ENCODE data around the gene SKAP1.
"Not testable (repeated sequence)": the region's sequence is repeated elsewhere in the genome, so short reads cannot be mapped to it uniquely, and the experiment has no call there.

The SKAP1 gene

DNA sequence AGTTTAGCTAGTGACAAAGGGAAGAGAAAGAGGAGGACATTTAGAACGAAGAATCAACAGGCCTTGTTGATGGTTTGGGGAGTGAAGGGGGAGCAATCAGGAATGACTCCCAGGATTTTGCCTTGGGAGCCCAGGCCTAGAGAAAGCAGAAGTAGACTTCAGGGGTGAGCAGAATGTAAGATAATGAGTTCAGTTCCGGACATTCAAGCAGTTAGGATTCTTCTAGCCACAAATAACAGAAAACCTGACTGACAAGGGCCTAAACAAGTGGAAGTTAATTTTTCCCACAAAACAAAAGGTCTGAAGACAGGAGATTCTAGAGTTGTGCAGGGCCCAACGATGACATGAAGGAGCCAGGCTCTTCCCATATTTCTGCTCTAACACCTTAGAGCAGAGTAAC is 45.9 kb downstream of the SKAP1 start:
- Histone ChIP-seq H3K4me1 (ENCODE audit: insufficient read depth, low read length) (no peaks in the 10 kb centered on the region), H3K36me3 (ENCODE audit: insufficient read depth, low read length) (no peaks in the 10 kb centered on the region), H3K27me3 (ENCODE audit: insufficient read depth, low read length) (peaks cover 26% of the 10 kb centered on the region), H3K9me3 (ENCODE audit: insufficient read depth, low read depth, low read length) (no peaks in the 10 kb centered on the region), H3K9ac (ENCODE audit: low read depth, low read length) (no peak overlapping the region), H3K27ac (ENCODE audit: low read depth, low read length) (no peak overlapping the region), H3K4me3 (ENCODE audit: low read length) (no peak overlapping the region)
- WGBS = 93% methylated on average over 3 of the region's 3 CpGs

GRCh38 chr17:48382989-48383388 is 47.0 kb downstream of the SKAP1 start:
- Histone ChIP-seq H3K27me3 (ENCODE audit: insufficient read depth, low read length) (peaks cover 34% of the 10 kb centered on the region), H3K36me3 (ENCODE audit: insufficient read depth, low read length) (no peaks in the 10 kb centered on the region), H3K27ac (ENCODE audit: low read depth, low read length) (no peak overlapping the region), H3K9me3 (ENCODE audit: insufficient read depth, low read depth, low read length) (no peaks in the 10 kb centered on the region), H3K4me1 (ENCODE audit: insufficient read depth, low read length) (no peaks in the 10 kb centered on the region), H3K4me3 (ENCODE audit: low read length) (no peak overlapping the region), H3K9ac (ENCODE audit: low read depth, low read length) (no peak overlapping the region)
- WGBS = 100% methylated on average over 1 of the region's 3 CpGs

DNA sequence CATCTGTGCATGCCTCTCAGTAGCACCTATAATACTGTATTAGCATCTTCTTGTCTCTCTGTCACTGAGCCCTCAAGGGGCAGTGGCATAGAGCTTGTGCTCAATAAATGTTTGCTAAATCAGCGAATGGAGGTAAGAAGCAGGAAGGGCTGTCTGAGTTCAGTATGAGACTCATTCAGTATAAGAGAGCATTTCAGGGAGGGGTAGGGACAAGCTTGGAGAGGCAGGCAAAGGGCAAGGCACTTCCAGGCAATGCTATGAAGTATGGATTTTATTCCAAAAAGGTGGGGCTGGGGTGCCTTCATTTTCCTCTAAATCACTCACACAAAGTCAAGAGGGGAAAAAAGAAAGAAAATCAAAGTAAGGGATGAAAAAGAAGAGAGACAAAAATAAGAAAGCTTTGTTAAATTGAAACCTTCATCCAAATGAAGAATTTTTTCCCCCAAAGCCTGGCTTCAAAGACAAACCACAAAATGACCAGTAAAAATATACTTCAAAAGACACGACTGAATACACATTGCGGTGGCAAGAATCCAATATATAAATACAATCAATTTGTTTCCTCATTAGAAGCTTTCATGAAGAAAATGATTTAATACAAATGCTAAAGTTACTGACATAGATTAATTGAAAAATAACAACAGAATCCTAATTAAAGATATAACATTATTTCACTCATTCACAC is 51.2 kb downstream of the SKAP1 start:
- no peak overlapping the region for H3K27ac ChIP-seq (ENCODE audit: low read depth, low read length)
- 97% methylated on average over 3 of the region's 3 CpGs for WGBS
- H3K4me3 ChIP-seq (ENCODE audit: low read length) = no peak overlapping the region

GRCh38 chr17:48378238-48378637 is 51.8 kb downstream of the SKAP1 start:
- H3K4me1 ChIP-seq (ENCODE audit: insufficient read depth, low read length) = no peaks in the 10 kb centered on the region
- H3K27ac ChIP-seq (ENCODE audit: low read depth, low read length) = no peak overlapping the region
- H3K9me3 ChIP-seq (ENCODE audit: insufficient read depth, low read depth, low read length) = no peaks in the 10 kb centered on the region
- H3K4me3 ChIP-seq (ENCODE audit: low read length) = no peak overlapping the region
- H3K27me3 ChIP-seq (ENCODE audit: insufficient read depth, low read length) = peaks cover 19% of the 10 kb centered on the region; the same call in 1 of the 2 replicates
- 85% methylated on average over 3 of the region's 3 CpGs for WGBS
- H3K9ac ChIP-seq (ENCODE audit: low read depth, low read length) = no peak overlapping the region
- no peaks in the 10 kb centered on the region for H3K36me3 ChIP-seq (ENCODE audit: insufficient read depth, low read length)

More for the DNA sequence above, 51.2 kb downstream of the SKAP1 start:
- Histone ChIP-seq H3K9me3 (ENCODE audit: insufficient read depth, low read depth, low read length) (no peaks in the 10 kb centered on the region), H3K27me3 (ENCODE audit: insufficient read depth, low read length) (peaks cover 19% of the 10 kb centered on the region; the same call in 1 of the 2 replicates), H3K36me3 (ENCODE audit: insufficient read depth, low read length) (no peaks in the 10 kb centered on the region), H3K4me1 (ENCODE audit: insufficient read depth, low read length) (no peaks in the 10 kb centered on the region), H3K9ac (ENCODE audit: low read depth, low read length) (no peak overlapping the region)

- H3K36me3 ChIP-seq (ENCODE audit: insufficient read depth, low read length) = no peaks in the 10 kb centered on the region
- H3K27me3 ChIP-seq (ENCODE audit: insufficient read depth, low read length) = peaks cover 19% of the 10 kb centered on the region; the same call in 1 of the 2 replicates
- H3K4me1 ChIP-seq (ENCODE audit: insufficient read depth, low read length) = no peaks in the 10 kb centered on the region
- no peak overlapping the region for H3K9ac ChIP-seq (ENCODE audit: low read depth, low read length)
- 88% methylated on average over 6 of the region's 6 CpGs for WGBS
- no peak overlapping the region for H3K27ac ChIP-seq (ENCODE audit: low read depth, low read length)
- H3K4me3 ChIP-seq (ENCODE audit: low read length) = no peak overlapping the region
- no peaks in the 10 kb centered on the region for H3K9me3 ChIP-seq (ENCODE audit: insufficient read depth, low read depth, low read length)
These were observed 53.2 kb downstream of the SKAP1 start for GRCh38 chr17:48376682-48377325.

DNA sequence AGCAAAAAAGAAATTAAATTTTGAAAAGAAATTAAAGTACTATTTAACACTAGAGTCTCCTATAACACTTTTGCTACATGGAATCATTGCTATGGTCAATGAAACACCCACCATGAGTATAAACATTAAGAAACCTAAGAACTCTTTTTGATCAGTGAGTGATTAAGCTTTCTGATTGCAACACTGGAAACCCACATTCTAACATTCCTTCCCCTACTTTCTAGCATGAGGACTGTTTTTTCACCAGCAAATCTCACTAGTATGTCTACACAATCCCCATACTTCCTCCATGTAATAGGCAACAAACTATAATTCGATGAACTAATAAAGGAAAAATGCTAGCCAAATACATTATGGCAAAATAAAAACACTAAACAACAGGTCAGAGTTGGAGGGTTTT is 54.7 kb downstream of the SKAP1 start:
- peaks cover 9% of the 10 kb centered on the region; the same call in 1 of the 2 replicates for H3K27me3 ChIP-seq (ENCODE audit: insufficient read depth, low read length)
- WGBS = 100% methylated on average over 1 of the region's 1 CpG
- H3K9ac ChIP-seq (ENCODE audit: low read depth, low read length) = no peak overlapping the region
- H3K9me3 ChIP-seq (ENCODE audit: insufficient read depth, low read depth, low read length) = no peaks in the 10 kb centered on the region
- no peaks in the 10 kb centered on the region for H3K4me1 ChIP-seq (ENCODE audit: insufficient read depth, low read length)
- H3K4me3 ChIP-seq (ENCODE audit: low read length) = no peak overlapping the region
- no peak overlapping the region for H3K27ac ChIP-seq (ENCODE audit: low read depth, low read length)
- no peaks in the 10 kb centered on the region for H3K36me3 ChIP-seq (ENCODE audit: insufficient read depth, low read length)

GRCh38 chr17:48374650-48375230 is 55.3 kb downstream of the SKAP1 start:
- no peaks in the 10 kb centered on the region for H3K36me3 ChIP-seq (ENCODE audit: insufficient read depth, low read length)
- WGBS = no CpG with 5 or more reads among the region's 1 CpG
- no peaks in the 10 kb centered on the region for H3K9me3 ChIP-seq (ENCODE audit: insufficient read depth, low read depth, low read length)
- H3K27ac ChIP-seq (ENCODE audit: low read depth, low read length) = no peak overlapping the region
- H3K9ac ChIP-seq (ENCODE audit: low read depth, low read length) = no peak overlapping the region
- peaks cover 9% of the 10 kb centered on the region; the same call in 1 of the 2 replicates for H3K27me3 ChIP-seq (ENCODE audit: insufficient read depth, low read length)
- no peak overlapping the region for H3K4me3 ChIP-seq (ENCODE audit: low read length)
- H3K4me1 ChIP-seq (ENCODE audit: insufficient read depth, low read length) = no peaks in the 10 kb centered on the region

- Histone ChIP-seq H3K9ac (ENCODE audit: low read depth, low read length) (no peak overlapping the region), H3K4me3 (ENCODE audit: low read length) (no peak overlapping the region), H3K27me3 (ENCODE audit: insufficient read depth, low read length) (peaks cover 9% of the 10 kb centered on the region), H3K27ac (ENCODE audit: low read depth, low read length) (no peak overlapping the region), H3K36me3 (ENCODE audit: insufficient read depth, low read length) (no peaks in the 10 kb centered on the region), H3K4me1 (ENCODE audit: insufficient read depth, low read length) (no peaks in the 10 kb centered on the region), H3K9me3 (ENCODE audit: insufficient read depth, low read depth, low read length) (no peaks in the 10 kb centered on the region)
- 90% methylated on average over 3 of the region's 3 CpGs for WGBS
These were observed 56.1 kb downstream of the SKAP1 start for GRCh38 chr17:48373883-48374282.

DNA sequence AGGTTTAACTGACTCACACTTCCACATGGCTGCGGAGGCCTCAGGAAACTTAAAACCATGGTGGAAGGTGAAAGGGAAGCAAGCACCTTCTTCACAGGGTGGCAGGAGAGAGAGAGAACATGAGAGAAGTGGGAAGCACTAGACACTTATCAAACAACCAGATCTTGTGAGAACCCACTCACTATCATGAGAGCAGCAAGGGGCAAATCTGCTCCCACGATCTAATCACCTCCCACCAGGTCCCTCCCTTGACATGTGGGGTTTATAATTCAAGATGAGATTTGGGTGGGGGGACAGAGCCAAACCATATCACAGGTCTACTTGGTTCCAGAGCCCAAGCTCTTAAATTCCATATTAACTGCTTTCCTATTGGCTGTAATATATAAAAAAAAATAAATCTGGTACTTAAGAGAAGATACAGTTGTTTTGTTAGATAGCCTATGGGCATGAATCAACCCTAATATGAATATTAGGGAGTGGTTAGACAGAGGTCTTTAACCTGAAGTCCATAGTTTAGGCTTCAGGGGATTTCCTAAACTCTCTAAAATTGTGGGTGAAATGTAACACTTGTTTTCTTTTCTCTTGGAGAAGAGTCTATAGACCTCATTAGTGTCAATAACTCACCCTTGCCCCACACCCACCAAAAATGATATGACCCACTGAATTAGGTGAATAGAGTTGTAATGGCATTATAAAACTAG is 56.7 kb downstream of the SKAP1 start:
- Histone ChIP-seq H3K27me3 (ENCODE audit: insufficient read depth, low read length) (peaks cover 7% of the 10 kb centered on the region), H3K4me1 (ENCODE audit: insufficient read depth, low read length) (no peaks in the 10 kb centered on the region), H3K4me3 (ENCODE audit: low read length) (no peak overlapping the region), H3K36me3 (ENCODE audit: insufficient read depth, low read length) (no peaks in the 10 kb centered on the region), H3K9ac (ENCODE audit: low read depth, low read length) (no peak overlapping the region), H3K9me3 (ENCODE audit: insufficient read depth, low read depth, low read length) (no peaks in the 10 kb centered on the region), H3K27ac (ENCODE audit: low read depth, low read length) (no peak overlapping the region)
- WGBS = no CpG with 5 or more reads among the region's 2 CpGs

DNA sequence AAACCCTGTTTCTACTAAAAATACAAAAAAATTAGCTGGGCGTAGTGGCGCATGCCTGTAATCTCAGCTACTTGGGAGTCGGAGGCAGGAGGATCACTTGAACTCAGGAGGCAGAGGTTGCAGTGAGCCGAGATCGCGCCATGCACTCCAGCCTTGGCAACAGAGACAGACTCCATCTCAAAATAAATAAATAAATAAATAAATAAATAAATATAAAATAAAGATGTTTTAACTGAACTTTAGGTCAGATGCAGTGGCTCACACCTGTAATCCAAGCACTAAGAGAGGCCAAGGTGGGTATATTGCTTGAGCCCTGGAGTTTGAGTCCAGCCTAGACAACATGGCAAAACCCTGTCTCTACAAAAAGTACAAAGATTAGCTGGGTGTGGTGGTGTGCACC is 61.0 kb downstream of the SKAP1 start:
- not testable (repeated sequence) for H3K4me1 ChIP-seq (ENCODE audit: insufficient read depth, low read length); H3K9me3 ChIP-seq (ENCODE audit: insufficient read depth, low read depth, low read length); H3K9ac ChIP-seq (ENCODE audit: low read depth, low read length); H3K36me3 ChIP-seq (ENCODE audit: insufficient read depth, low read length); H3K4me3 ChIP-seq (ENCODE audit: low read length); H3K27ac ChIP-seq (ENCODE audit: low read depth, low read length)
- H3K27me3 ChIP-seq (ENCODE audit: insufficient read depth, low read length) = peaks cover 20% of the 10 kb centered on the region
- 95% methylated on average over 6 of the region's 6 CpGs for WGBS

DNA sequence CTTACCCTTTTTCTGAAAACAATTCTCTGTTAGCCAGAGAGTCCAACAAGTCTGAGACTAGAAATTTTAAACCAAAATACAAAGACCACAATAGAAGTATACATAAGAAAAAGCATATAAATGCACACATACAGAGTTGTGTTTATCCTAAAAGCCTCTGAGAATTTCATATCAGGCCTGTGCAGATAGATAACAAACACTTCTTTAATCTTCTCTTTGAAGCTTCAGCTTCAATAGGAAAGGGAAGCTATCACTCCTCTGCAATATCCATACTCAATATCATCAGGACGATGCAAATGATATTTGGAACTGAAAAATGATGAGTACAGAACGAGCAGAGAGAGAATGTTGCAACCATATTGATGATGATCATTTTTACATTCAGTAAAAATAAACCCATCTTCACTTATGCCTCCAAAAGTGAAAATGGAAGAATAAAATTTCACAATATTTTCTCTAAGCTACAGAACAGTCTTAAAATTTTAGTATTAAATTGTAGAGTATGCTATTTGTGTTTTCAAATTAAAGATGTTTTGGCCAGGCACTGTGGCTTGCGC is 61.6 kb downstream of the SKAP1 start:
- Histone ChIP-seq H3K27ac (ENCODE audit: low read depth, low read length) (no peak overlapping the region), H3K27me3 (ENCODE audit: insufficient read depth, low read length) (peaks cover 20% of the 10 kb centered on the region), H3K9me3 (ENCODE audit: insufficient read depth, low read depth, low read length) (no peaks in the 10 kb centered on the region), H3K9ac (ENCODE audit: low read depth, low read length) (no peak overlapping the region), H3K4me3 (ENCODE audit: low read length) (no peak overlapping the region), H3K36me3 (ENCODE audit: insufficient read depth, low read length) (no peaks in the 10 kb centered on the region), H3K4me1 (ENCODE audit: insufficient read depth, low read length) (no peaks in the 10 kb centered on the region)
- WGBS = 90% methylated on average over 1 of the region's 3 CpGs

Measured in HUES64 (cell line).